GM12878 (cell line): ENCODE data around the gene LST1. TPM values are rescaled to one million over a fixed set of nuclear protein-coding genes. Genes with fewer than 3 reads are reported as not detected.

Experiments used
- ATAC-seq: fragments of 200-7000 bp; cut with Tn5 transposase; 3 replicates; pipeline ENCODE4 v1.9.1; 2020; ENCODE audit warnings: mild to moderate bottlenecking, moderate library complexity
- BruUV-seq: library from RNA; stranded (reverse); fragments of 400-500 nt; replicated peaks from 2 replicates; lab custom pipeline; 2021; lab: Mats Ljungman, UMichigan
- CTCF ChIA-PET: fragments of 300-600 bp; sonication (Branson Sonifier 250); formaldehyde crosslinking; extraction: SDS; loops from one replicate; lab custom pipeline; 2021; ENCODE audit warnings: inconsistent platforms; lab: Yijun Ruan, JAX
- POLR2A ChIA-PET: fragments of 350-600 bp; formaldehyde crosslinking; extraction: SDS; loops from one replicate; lab custom pipeline; 2021; ENCODE audit warnings: inconsistent platforms; lab: Charles Lee
- RAD21 ChIA-PET: fragments of 300-600 bp; sonication (Branson Sonifier 250); formaldehyde crosslinking; loops from one replicate; lab custom pipeline; 2023; ENCODE audit warnings: antibody characterized with exemption; ENCODE audit not compliant: unreplicated experiment; lab: Charles Lee
- SMC1A ChIA-PET: fragments of 300-600 bp; sonication (Branson Sonifier 250); formaldehyde crosslinking; loops from one replicate; lab custom pipeline; 2023; ENCODE audit not compliant: unreplicated experiment, uncharacterized antibody; lab: Charles Lee
- DNase-seq: peaks from one replicate; pipeline ENCODE4 v3.0.0-alpha.2; 2011; ENCODE audit warnings: low read depth, low spot score
- FAIRE-seq: peaks from 3 replicates; lab custom pipeline; 2011; peaks lifted over from hg19 to GRCh38; lab: Jason Lieb, UNC
- H2AFZ ChIP-seq: 2 replicates; pipeline ENCODE4 v1.6.0; 2011; ENCODE audit warnings: low read depth, low read length, control low read depth; ENCODE audit not compliant: control insufficient read depth
- H3K27ac ChIP-seq: 2 replicates; pipeline ENCODE4 v1.5.1; 2011; ENCODE audit warnings: control low read depth; ENCODE audit not compliant: control insufficient read depth, insufficient read depth
- H3K27me3 ChIP-seq, 2 experiments: replicated peaks in 1 of 2; 2 replicates each; pipeline versions ENCODE4 v1.6.0 to v1.6.1; 2011; ENCODE audit warnings: low read length in 1 of 2; ENCODE audit not compliant: control insufficient read depth in 2 of 2, insufficient read depth in 2 of 2
- H3K36me3 ChIP-seq, 2 experiments: 2 replicates each; pipeline ENCODE4 v1.5.1; 2011; ENCODE audit warnings: low read length in 1 of 2; ENCODE audit not compliant: control insufficient read depth in 2 of 2, insufficient read depth in 2 of 2
- H3K4me1 ChIP-seq: 2 replicates; pipeline ENCODE4 v1.6.1; 2011; ENCODE audit warnings: mild to moderate bottlenecking, low read length, moderate library complexity, mixed read lengths; ENCODE audit not compliant: control insufficient read depth, insufficient read depth
- H3K4me2 ChIP-seq: 2 replicates; pipeline ENCODE4 v1.6.0; 2011; ENCODE audit warnings: control low read depth; ENCODE audit not compliant: control insufficient read depth, insufficient read depth
- H3K4me3 ChIP-seq: fragments of 200-600 bp; sonication (generic); 2 replicates; pipeline ENCODE4 v1.5.1; 2016
- H3K79me2 ChIP-seq: 2 replicates; pipeline ENCODE4 v1.6.0; 2011; ENCODE audit warnings: low read length; ENCODE audit not compliant: control insufficient read depth, insufficient read depth
- H3K9ac ChIP-seq: 2 replicates; pipeline ENCODE4 v1.8.0; 2011; ENCODE audit warnings: low read length, control low read depth, mixed read lengths; ENCODE audit not compliant: control insufficient read depth, insufficient read depth
- H3K9me3 ChIP-seq: replicated peaks from 3 replicates; pipeline ENCODE4 v1.5.1; 2011; ENCODE audit warnings: mild to moderate bottlenecking, low read length; ENCODE audit not compliant: control insufficient read depth, insufficient read depth
- H4K20me1 ChIP-seq: 2 replicates; pipeline ENCODE4 v1.6.0; 2011; ENCODE audit not compliant: control insufficient read depth, insufficient read depth
- EED ChIP-seq: sonication (generic); IDR thresholded peaks from 2 replicates; pipeline ENCODE4 v1.6.1; 2016; ENCODE audit warnings: antibody characterized with exemption, low read depth
- IKZF1 ChIP-seq: fragments of 450-650 bp; conservative IDR thresholded peaks from 2 replicates; pipeline ENCODE4 v1.6.1; 2017; ENCODE audit warnings: antibody characterized with exemption, mild to moderate bottlenecking
- IKZF2 ChIP-seq, 2 experiments: fragments of 450-650 bp; IDR thresholded peaks; 2 replicates each; pipeline ENCODE4 v1.6.1; 2017; ENCODE audit warnings: mild to moderate bottlenecking in 2 of 2, moderate library complexity in 2 of 2
- MTA2 ChIP-seq: fragments of 450-650 bp; IDR thresholded peaks from 2 replicates; pipeline ENCODE4 v1.6.1; 2016; ENCODE audit warnings: low read depth, mild to moderate bottlenecking, moderate library complexity
- PBX3 ChIP-seq: IDR thresholded peaks from 2 replicates; pipeline ENCODE4 v1.6.1; 2011; ENCODE audit warnings: mild to moderate bottlenecking, low read depth, low read length, moderate library complexity; ENCODE audit not compliant: insufficient replicate concordance
- RELB ChIP-seq: fragments of 450-650 bp; IDR thresholded peaks from 2 replicates; pipeline ENCODE4 v1.6.1; 2017; ENCODE audit warnings: low read depth, mild to moderate bottlenecking, moderate library complexity
- RUNX3 ChIP-seq: IDR thresholded peaks from 2 replicates; pipeline ENCODE4 v1.6.1; 2012; ENCODE audit warnings: low read length, inconsistent platforms
- SREBF2 ChIP-seq: IDR thresholded peaks from 2 replicates; pipeline ENCODE4 v1.6.1; 2012; ENCODE audit warnings: mild to moderate bottlenecking, low read length
- TBL1XR1 ChIP-seq: IDR thresholded peaks from 2 replicates; pipeline ENCODE4 v1.6.1; 2012; ENCODE audit warnings: low read depth, low read length, improper control_type of control experiment
- TCF12 ChIP-seq: IDR thresholded peaks from 2 replicates; pipeline ENCODE4 v1.6.1; 2011; ENCODE audit warnings: low read depth, mild to moderate bottlenecking, low read length
- WRNIP1 ChIP-seq: IDR thresholded peaks from 2 replicates; pipeline ENCODE4 v1.6.1; 2011; ENCODE audit warnings: low read depth, low read length, improper control_type of control experiment, borderline replicate concordance
- WGBS: methylation state at CpG from one replicate; pipeline ENCODE4 v1.1.6; 2016; ENCODE audit warnings: low lambda C conversion rate; ENCODE audit not compliant: insufficient replicate concordance, insufficient coverage; ENCODE audit errors: missing lambda C conversion rate; 5-methylcytosine and 5-hydroxymethylcytosine counted together
- in situ Hi-C: fragments of 300-500 bp; cut with MboI; formaldehyde crosslinking; loops from 9 replicates; pipeline ENCODE4 v1.14.3; 2018; ENCODE audit warnings: mixed read lengths
- intact Hi-C: fragments of 100-400 bp; cut with micrococcal nuclease; formaldehyde crosslinking; loops from one replicate; pipeline ENCODE4 v1.14.2; 2022; ENCODE audit not compliant: unreplicated experiment
- polyA plus RNA-seq, 11 experiments: library from polyadenylated mRNA; depleted of rRNA in 4 of 11; unstranded in 6 of 11; stranded (reverse) in 5 of 11; fragments of >200 nt; fragmentation: Nextera tagmentation in 4 of 11; fragmentation: Illumina TruSeq in 1 of 11; extraction: Ambion mirVana in 4 of 11; extraction: Trizol in 1 of 11; gene quantifications; 1 replicate in 1 of 11; 2 replicates in 10 of 11; pipeline versions ENCODE4 v1.2.1 to v1.2.3, GENCODE V29; 2011 to 2016; ENCODE audit warnings: inconsistent platforms in 2 of 11, missing spikeins in 2 of 11, low read depth in 1 of 11
- total RNA-seq, 4 experiments: library from RNA; depleted of rRNA in 3 of 4; stranded (reverse); fragments of >200 nt in 3 of 4; fragmentation: Illumina TruSeq in 1 of 4; extraction: Trizol in 1 of 4; gene quantifications; 2 replicates each; pipeline versions ENCODE4 v1.2.1 to v1.2.3, GENCODE V29; 2013 to 2021

LST1 gene
- total and polyA plus RNA-seq, 10 of the 15 experiments (the other 5 are each of a cell fraction or from before 2014, with no cell fraction given) = 4.1 to 35.5 (median 16.4) TPM

GRCh38 chr6:31617010-31617409 lies 30.9 kb downstream of the LST1 start:
- Histone ChIP-seq H3K79me2 (peaks cover 24% of the 10 kb centered on the region), H3K9me3 (no peaks in the 10 kb centered on the region), H3K4me3 (peak overlapping the region; percentile 69; the same call in 1 of the 2 replicates), H3K4me1 (peaks cover 29% of the 10 kb centered on the region), H4K20me1 (no peaks in the 10 kb centered on the region), H3K36me3 (no peaks in the 10 kb centered on the region), H2AFZ (no peak overlapping the region), H3K9ac (peak overlapping the region; percentile 78), H3K27me3 (no peaks in the 10 kb centered on the region)
- intact Hi-C loops = loop anchor here (5.0 kb wide), 1 partner anchor 120 kb away; the partner anchor contains the start of gene MICB
- no peak for DNase-seq
- SMC1A ChIA-PET = interaction anchor here (0.8 to 9.6 kb wide), 9 partner anchors 19 to 65 kb away, joined by 3 to 78 read pairs (median 3); partner anchors contain the start of gene TNF
- POLR2A ChIA-PET = interaction anchor here (0.6 to 3.4 kb wide), 16 partner anchors 8 to 341 kb away, joined by 3 to 19 read pairs (median 4); partner anchors contain the start of genes BAG6, C6orf47, DDX39B and LSM2
- RAD21 ChIA-PET = interaction anchor here (1.2 to 3.8 kb wide), 5 partner anchors 19 to 121 kb away, joined by 3 to 27 read pairs (median 5); partner anchors contain the start of genes BAG6 and TNF
- CTCF ChIA-PET = interaction anchor here (1.1 to 10.5 kb wide), 6 partner anchors 18 to 74 kb away, joined by 4 to 95 read pairs (median 6); partner anchors contain the start of genes NFKBIL1 and TNF
- no peak for ATAC-seq
- 62% methylated on average over 2 of the region's 2 CpGs for WGBS
- no TSS peak for BruUV-seq
- FAIRE-seq = no peak
- in situ Hi-C loops = no loop called here
- TF ChIP-seq PBX3 (peak; percentile 14), IKZF1 (peak; percentile 28; the same call in 1 of the 2 replicates), IKZF2 (IDR thresholded peaks at IDR 0.05) (0 out of 4 replicates have a peak, but pooled peaks of 1 of the 2 experiments have one; percentile 17), WRNIP1 (no peak), RUNX3 (peak; percentile 74), SREBF2 (no peak), EED (0 out of 2 replicates have a peak, but pooled peaks have one; percentile 25), TBL1XR1 (no peak), TCF12 (0 out of 2 replicates have a peak, but pooled peaks have one; percentile 13), MTA2 (no peak), RELB (peak; percentile 39; the same call in 1 of the 2 replicates)
- TF ChIP-seq, all 136 proteins: peak for 7
- H3K4me2 ChIP-seq = peak overlapping the region; percentile 96
- H3K27ac ChIP-seq = peak overlapping the region; percentile 93
